ENCODE data around the gene SCAPER.
"Not testable (repeated sequence)": the region's sequence is repeated elsewhere in the genome, so short reads cannot be mapped to it uniquely, and the experiment has no call there.

The SCAPER gene

GRCh38 chr15:76297951-76298350 lies 607.2 kb downstream of the SCAPER start:
- H3K9ac ChIP-seq (ENCODE audit: low read length); H3K27ac ChIP-seq (ENCODE audit: low read depth, low read length); H3K4me3 ChIP-seq (ENCODE audit: low read depth, low read length); H3K4me1 ChIP-seq (ENCODE audit: control insufficient read depth, insufficient read depth, low read length); H3K27me3 ChIP-seq (ENCODE audit: control insufficient read depth, insufficient read depth, low read length); H3K9me3 ChIP-seq (ENCODE audit: control insufficient read depth, insufficient read depth, low read depth, low read length); H3K36me3 ChIP-seq (ENCODE audit: control insufficient read depth, insufficient read depth, low read length): not testable (repeated sequence)
